ENCODE results near the gene EFCAB8.

The EFCAB8 gene

GRCh38 chr20:32980990-32981389 lies 122.3 kb downstream of the EFCAB8 start:
- no peak for TF ChIP-seq CTCF (IDR thresholded peaks at IDR 0.05; ENCODE audit: low read depth, low read length)
- no peak for DNase-seq (ENCODE audit: extremely low read depth, low read depth)

- no peak for TF ChIP-seq CTCF (IDR thresholded peaks at IDR 0.05; ENCODE audit: low read depth, low read length)
- no peak for DNase-seq (ENCODE audit: extremely low read depth, low read depth)
Measured at GRCh38 chr20:32982617-32983458, 124.1 kb downstream of the EFCAB8 start.

- DNase-seq (ENCODE audit: extremely low read depth, low read depth) = no peak
Measured at GRCh38 chr20:32983459-32984112, 124.9 kb downstream of the EFCAB8 start.

GRCh38 chr20:32984196-32984595 lies 125.5 kb downstream of the EFCAB8 start:
- no peak for DNase-seq (ENCODE audit: extremely low read depth, low read depth)
- no peak for TF ChIP-seq CTCF (IDR thresholded peaks at IDR 0.05; ENCODE audit: low read depth, low read length)

More at GRCh38 chr20:32983459-32984112, 124.9 kb downstream of the EFCAB8 start:
- TF ChIP-seq CTCF (IDR thresholded peaks at IDR 0.05; ENCODE audit: low read depth, low read length) = no peak

DNA sequence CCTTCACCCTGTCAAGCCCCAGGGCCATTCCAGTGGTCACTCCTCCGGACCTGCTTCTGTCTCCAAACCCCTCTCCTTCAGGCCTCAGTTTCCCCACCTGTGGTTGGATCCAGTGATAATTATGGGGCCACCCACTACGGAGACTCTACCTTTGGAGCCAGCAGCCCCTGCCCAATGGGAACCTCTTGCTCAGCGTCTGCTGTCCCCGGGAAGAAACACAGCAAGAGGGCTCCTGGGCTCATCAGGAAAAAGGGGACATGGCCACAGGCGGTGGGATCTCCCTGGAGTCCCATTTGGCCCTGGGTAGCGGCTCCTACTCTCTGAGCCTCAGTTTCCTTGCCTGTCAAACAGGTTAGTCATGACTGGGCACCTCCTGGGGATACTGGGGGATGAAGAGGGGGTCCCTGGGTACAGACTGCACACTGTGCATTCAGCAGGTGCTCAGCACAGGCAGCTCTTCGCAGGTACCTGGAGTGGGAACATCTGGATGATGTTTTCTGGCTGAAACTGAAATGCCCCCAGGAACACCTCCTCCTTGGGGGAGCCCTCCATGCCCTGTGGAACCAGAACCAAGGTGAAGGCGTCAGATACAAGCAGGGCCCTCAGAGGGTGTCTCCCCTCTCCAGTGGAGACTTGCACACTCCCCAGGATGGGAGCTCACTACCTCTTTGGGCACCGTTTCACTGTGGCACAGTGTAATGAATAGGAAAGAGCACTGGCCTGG lies 126.1 kb downstream of the EFCAB8 start:
- no peak for TF ChIP-seq CTCF (IDR thresholded peaks at IDR 0.05; ENCODE audit: low read depth, low read length)
- no peak for DNase-seq (ENCODE audit: extremely low read depth, low read depth)

GRCh38 chr20:32985596-32985995 lies 126.9 kb downstream of the EFCAB8 start:
- DNase-seq (ENCODE audit: extremely low read depth, low read depth) = no peak
- TF ChIP-seq CTCF (IDR thresholded peaks at IDR 0.05; ENCODE audit: low read depth, low read length) = no peak

Data from AG09319 (cell line).